ENCODE data around the gene GNLY. TPM values are rescaled to one million over a fixed set of nuclear protein-coding genes. Genes with fewer than 3 reads are reported as not detected.

The GNLY gene
- total and polyA plus RNA-seq, 2 of the 13 experiments (the other 11 are each of a cell fraction or from before 2014, with no cell fraction given): not detected

- TF ChIP-seq MXD4 (CRISPR knock-in tag; IDR thresholded peaks at IDR 0.05): no peak
- TF ChIP-seq CTCF (CRISPR knock-in tag; IDR thresholded peaks at IDR 0.05): peak; percentile 97
- 0 out of 2 replicates have a peak, but pooled peaks have one; percentile 31 for TF ChIP-seq HDAC2 (CRISPR knock-in tag; IDR thresholded peaks at IDR 0.05)
These were observed 15.1 kb upstream of the GNLY start (continued) for GRCh38 chr2:85678794-85679672.

DNA sequence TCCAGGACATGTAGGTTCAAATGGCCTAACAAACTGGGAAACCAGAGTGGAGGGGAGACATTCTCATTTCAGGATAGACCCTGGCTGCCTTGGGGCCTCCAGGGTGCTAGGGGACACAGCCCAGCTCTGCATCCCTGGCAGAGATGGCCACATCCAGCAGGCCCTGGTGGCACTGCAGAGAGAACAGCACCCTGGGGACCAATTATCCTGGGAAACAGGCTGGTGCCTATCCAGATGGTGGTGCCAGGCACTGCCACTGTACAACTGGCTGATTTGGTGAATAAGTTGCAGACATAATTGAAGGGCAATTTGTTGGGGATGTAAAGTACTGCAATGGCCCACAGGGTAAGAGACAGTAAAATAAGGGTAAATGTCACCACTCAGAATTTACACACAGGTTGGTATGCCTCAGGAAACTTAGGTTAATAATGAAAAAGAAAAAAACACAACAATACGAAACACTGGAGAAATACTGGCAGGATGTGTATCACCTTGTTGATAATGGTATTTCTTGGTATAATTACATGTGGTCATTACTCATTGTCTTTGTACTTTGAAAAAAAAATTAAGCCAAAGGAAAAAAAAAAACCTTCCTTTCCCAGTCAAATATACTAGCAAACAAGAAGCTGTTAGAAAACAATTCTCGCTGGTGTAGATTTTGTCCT lies 13.3 kb upstream of the GNLY start:
- no peak overlapping the region for H2AFZ ChIP-seq (ENCODE audit: low read length)
- DNase-seq (ENCODE audit: low spot score) (no peak), FAIRE-seq (no peak), ATAC-seq (no peak)
- H3K4me1 ChIP-seq (ENCODE audit: insufficient read depth, low read length): peaks cover 8% of the 10 kb centered on the region; the same call in 1 of the 2 replicates
- no peak overlapping the region for H3K4me3 ChIP-seq (replicated peaks in 1 of 3; ENCODE audit: insufficient read depth in 1 of 3, low read depth in 2 of 3, low read length in 3 of 3)
- H3K4me2 ChIP-seq (ENCODE audit: low read depth, low read length): no peak overlapping the region
- ChIA-PET CTCF (ENCODE audit: low intra/inter-chr PET ratio, low total read pairs) (interaction anchor here (2.5 kb wide), 1 partner anchor 26 kb away, joined by 36 read pairs; no protein-coding TSS in a partner anchor), POLR2A (no interaction called here)
- 9% methylated on average over 2 of the region's 2 CpGs for WGBS (ENCODE audit: low lambda C conversion rate)
- BruUV-seq (replicated peaks): no TSS peak
- in situ Hi-C loops (cut with HindIII; ENCODE audit: extremely low pct_ligation_motif_present, low pct_unique_long_range_greater_than_20kb) (no loop called here), intact Hi-C loops (cut with micrococcal nuclease; ENCODE audit: unreplicated experiment) (no loop called here)
- no peaks in the 10 kb centered on the region for H3K36me3 ChIP-seq (replicated peaks in 1 of 2; ENCODE audit: control insufficient read depth in 1 of 2, insufficient read depth in 2 of 2, low read length in 2 of 2)
- peaks cover 1 to 21% of the 10 kb centered on the region in 2 experiments; a peak in 3 of 5 replicates for H3K27me3 ChIP-seq (ENCODE audit: control insufficient read depth in 1 of 2, insufficient read depth in 2 of 2, low read length in 2 of 2)
- peaks cover 2% of the 10 kb centered on the region; the same call in 1 of the 2 replicates for H4K20me1 ChIP-seq (ENCODE audit: insufficient read depth, low read length)
- no peaks in the 10 kb centered on the region for H3K9me3 ChIP-seq (ENCODE audit: low read length)
- H3K27ac ChIP-seq (ENCODE audit: extremely low read length, insufficient read depth, low read length): no peak overlapping the region
- no peak overlapping the region for H3K9ac ChIP-seq (ENCODE audit: insufficient read depth, low read depth, low read length)
- no peaks in the 10 kb centered on the region for H3K79me2 ChIP-seq (ENCODE audit: insufficient read depth, low read length)
- TF ChIP-seq, protein P1, sequence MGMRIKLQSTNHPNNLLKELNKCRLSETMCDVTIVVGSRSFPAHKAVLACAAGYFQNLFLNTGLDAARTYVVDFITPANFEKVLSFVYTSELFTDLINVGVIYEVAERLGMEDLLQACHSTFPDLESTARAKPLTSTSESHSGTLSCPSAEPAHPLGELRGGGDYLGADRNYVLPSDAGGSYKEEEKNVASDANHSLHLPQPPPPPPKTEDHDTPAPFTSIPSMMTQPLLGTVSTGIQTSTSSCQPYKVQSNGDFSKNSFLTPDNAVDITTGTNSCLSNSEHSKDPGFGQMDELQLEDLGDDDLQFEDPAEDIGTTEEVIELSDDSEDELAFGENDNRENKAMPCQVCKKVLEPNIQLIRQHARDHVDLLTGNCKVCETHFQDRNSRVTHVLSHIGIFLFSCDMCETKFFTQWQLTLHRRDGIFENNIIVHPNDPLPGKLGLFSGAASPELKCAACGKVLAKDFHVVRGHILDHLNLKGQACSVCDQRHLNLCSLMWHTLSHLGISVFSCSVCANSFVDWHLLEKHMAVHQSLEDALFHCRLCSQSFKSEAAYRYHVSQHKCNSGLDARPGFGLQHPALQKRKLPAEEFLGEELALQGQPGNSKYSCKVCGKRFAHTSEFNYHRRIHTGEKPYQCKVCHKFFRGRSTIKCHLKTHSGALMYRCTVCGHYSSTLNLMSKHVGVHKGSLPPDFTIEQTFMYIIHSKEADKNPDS (CRISPR knock-in tag; IDR thresholded peaks at IDR 0.05): no peak
- TF ChIP-seq ZNF337 (CRISPR knock-in tag; IDR thresholded peaks at IDR 0.05; ENCODE audit: borderline replicate concordance, low read depth): no peak
- TF ChIP-seq ZNF235 (CRISPR knock-in tag; IDR thresholded peaks at IDR 0.05; ENCODE audit: borderline replicate concordance): no peak
- no peak for TF ChIP-seq ZNF790 (CRISPR knock-in tag; IDR thresholded peaks at IDR 0.05; ENCODE audit: borderline replicate concordance)
- no peak for TF ChIP-seq MXD3 (CRISPR knock-in tag; IDR thresholded peaks at IDR 0.05)
- no peak for TF ChIP-seq MED13 (CRISPR knock-in tag; IDR thresholded peaks at IDR 0.05)
- TF ChIP-seq HNF4G (IDR thresholded peaks at IDR 0.05; ENCODE audit: borderline replicate concordance, low read depth, low read length): no peak
- no peak for TF ChIP-seq HNF4G (CRISPR knock-in tag; IDR thresholded peaks at IDR 0.05; ENCODE audit: borderline replicate concordance, low read depth)
- TF ChIP-seq CERS6 (CRISPR knock-in tag; IDR thresholded peaks at IDR 0.05): no peak
- TF ChIP-seq SMC3 (IDR thresholded peaks at IDR 0.05; ENCODE audit: low read length): no peak
- TF ChIP-seq HOXD1 (CRISPR knock-in tag; IDR thresholded peaks at IDR 0.05): no peak
